PFSK-1 (cell line): ENCODE data around the gene KCNE4.

Source experiments
- FOXP2 ChIP-seq: optimal IDR thresholded peaks from 2 replicates; pipeline ENCODE3; 2011; ENCODE audit warnings: borderline replicate concordance, control low read depth, inconsistent platforms; ENCODE audit not compliant: insufficient read depth; ENCODE audit errors: extremely low read length, extremely low read depth
- POLR2AphosphoS5 ChIP-seq: IDR thresholded peaks from 2 replicates; pipeline ENCODE4 v1.6.1; 2012; ENCODE audit warnings: low read depth, mild to moderate bottlenecking, control low read depth, low read length, moderate library complexity
- SIN3A ChIP-seq: IDR thresholded peaks from 2 replicates; pipeline ENCODE4 v1.6.1; 2012; ENCODE audit warnings: mild to moderate bottlenecking, low read length, moderate library complexity, borderline replicate concordance; ENCODE audit not compliant: insufficient read depth
- TAF1 ChIP-seq: IDR thresholded peaks from 2 replicates; pipeline ENCODE4 v1.6.1; 2012; ENCODE audit warnings: low read length, control low read depth, borderline replicate concordance; ENCODE audit not compliant: insufficient read depth
- TF ChIP-seq, protein P1 (sequence below), 2 experiments: IDR thresholded peaks; 2 replicates each; pipeline versions ENCODE4 v1.6.1 to v1.8.0; 2011 to 2012; ENCODE audit warnings: low read depth in 2 of 2, low read length in 2 of 2, control low read depth in 1 of 2, inconsistent platforms in 1 of 2, mild to moderate bottlenecking in 1 of 2, moderate library complexity in 1 of 2; ENCODE audit not compliant: insufficient read depth in 1 of 2

Gene KCNE4

GRCh38 chr2:223090540-223091235 is 38.7 kb downstream of the KCNE4 start:
- no peak for TF ChIP-seq TAF1
- TF ChIP-seq POLR2AphosphoS5: no peak
- TF ChIP-seq, protein P1, sequence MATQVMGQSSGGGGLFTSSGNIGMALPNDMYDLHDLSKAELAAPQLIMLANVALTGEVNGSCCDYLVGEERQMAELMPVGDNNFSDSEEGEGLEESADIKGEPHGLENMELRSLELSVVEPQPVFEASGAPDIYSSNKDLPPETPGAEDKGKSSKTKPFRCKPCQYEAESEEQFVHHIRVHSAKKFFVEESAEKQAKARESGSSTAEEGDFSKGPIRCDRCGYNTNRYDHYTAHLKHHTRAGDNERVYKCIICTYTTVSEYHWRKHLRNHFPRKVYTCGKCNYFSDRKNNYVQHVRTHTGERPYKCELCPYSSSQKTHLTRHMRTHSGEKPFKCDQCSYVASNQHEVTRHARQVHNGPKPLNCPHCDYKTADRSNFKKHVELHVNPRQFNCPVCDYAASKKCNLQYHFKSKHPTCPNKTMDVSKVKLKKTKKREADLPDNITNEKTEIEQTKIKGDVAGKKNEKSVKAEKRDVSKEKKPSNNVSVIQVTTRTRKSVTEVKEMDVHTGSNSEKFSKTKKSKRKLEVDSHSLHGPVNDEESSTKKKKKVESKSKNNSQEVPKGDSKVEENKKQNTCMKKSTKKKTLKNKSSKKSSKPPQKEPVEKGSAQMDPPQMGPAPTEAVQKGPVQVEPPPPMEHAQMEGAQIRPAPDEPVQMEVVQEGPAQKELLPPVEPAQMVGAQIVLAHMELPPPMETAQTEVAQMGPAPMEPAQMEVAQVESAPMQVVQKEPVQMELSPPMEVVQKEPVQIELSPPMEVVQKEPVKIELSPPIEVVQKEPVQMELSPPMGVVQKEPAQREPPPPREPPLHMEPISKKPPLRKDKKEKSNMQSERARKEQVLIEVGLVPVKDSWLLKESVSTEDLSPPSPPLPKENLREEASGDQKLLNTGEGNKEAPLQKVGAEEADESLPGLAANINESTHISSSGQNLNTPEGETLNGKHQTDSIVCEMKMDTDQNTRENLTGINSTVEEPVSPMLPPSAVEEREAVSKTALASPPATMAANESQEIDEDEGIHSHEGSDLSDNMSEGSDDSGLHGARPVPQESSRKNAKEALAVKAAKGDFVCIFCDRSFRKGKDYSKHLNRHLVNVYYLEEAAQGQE (IDR thresholded peaks at IDR 0.05; ENCODE audit: insufficient read depth in 1 of 2, low read depth in 2 of 2, low read length in 2 of 2): no peak
- TF ChIP-seq SIN3A: no peak
- no peak for TF ChIP-seq FOXP2

GRCh38 chr2:223092667-223093066 is 40.7 kb downstream of the KCNE4 start:
- TF ChIP-seq POLR2AphosphoS5 (no peak), TAF1 (no peak), FOXP2 (no peak), SIN3A (no peak)
- TF ChIP-seq, protein P1 (IDR thresholded peaks at IDR 0.05; ENCODE audit: insufficient read depth in 1 of 2, low read depth in 2 of 2, low read length in 2 of 2): no peak

DNA sequence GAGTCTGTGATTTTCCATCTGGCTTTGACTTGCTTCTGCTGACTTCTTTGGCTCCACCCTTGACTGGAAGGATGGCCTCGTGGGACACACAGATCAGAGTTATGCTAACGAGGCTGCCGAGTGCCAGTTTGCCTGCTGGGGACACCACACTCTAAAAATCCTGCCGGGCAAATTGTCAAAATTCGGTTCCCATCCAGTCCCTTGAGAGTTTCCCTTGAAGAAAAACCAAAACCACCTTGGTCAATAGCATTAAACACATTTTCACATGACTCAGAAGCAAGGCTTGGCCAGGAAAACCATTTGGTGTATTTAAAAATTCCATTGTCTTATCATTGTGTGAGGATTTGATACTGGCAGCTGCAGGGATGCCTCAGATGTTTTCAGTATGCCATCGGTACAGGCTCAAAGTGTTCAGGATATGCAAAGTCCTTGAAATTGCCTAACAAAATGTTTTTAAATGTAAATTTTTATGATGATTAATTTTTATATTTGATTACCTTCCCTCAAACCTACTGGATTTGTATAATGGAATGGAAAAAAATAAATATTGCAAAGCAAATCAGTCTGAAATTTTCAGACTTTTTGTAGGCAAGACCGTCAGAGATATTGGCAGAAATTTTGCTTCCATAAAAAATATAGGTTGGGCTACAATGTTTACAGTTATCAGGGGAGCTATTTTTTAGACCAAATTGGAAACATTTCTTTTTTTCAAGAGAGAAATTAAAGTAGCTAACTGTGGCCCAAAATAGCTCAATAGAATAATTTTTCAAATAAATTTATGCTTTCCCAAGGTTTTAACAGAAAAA is 41.6 kb downstream of the KCNE4 start:
- TF ChIP-seq FOXP2: no peak
- no peak for TF ChIP-seq TAF1
- TF ChIP-seq, protein P1 (IDR thresholded peaks at IDR 0.05; ENCODE audit: insufficient read depth in 1 of 2, low read depth in 2 of 2, low read length in 2 of 2): no peak
- TF ChIP-seq SIN3A: no peak
- TF ChIP-seq POLR2AphosphoS5: no peak

GRCh38 chr2:223095207-223095606 is 43.2 kb downstream of the KCNE4 start:
- TF ChIP-seq TAF1: no peak
- TF ChIP-seq SIN3A: no peak
- no peak for TF ChIP-seq POLR2AphosphoS5
- no peak for TF ChIP-seq FOXP2
- TF ChIP-seq, protein P1 (IDR thresholded peaks at IDR 0.05; ENCODE audit: insufficient read depth in 1 of 2, low read depth in 2 of 2, low read length in 2 of 2): no peak
